HepG2 (cell line): ENCODE measurements around the gene CDH23. TPM values are rescaled to one million over a fixed set of nuclear protein-coding genes. Genes with fewer than 3 reads are reported as not detected.
A peak's percentile ranks its signal among the peaks of the same experiment; 100 is the strongest.

Source experiments
- EED ChIP-seq: sonication (generic); formaldehyde crosslinking; IDR thresholded peaks from 2 replicates; pipeline ENCODE4 v1.5.0; 2020; ENCODE audit warnings: mild to moderate bottlenecking, missing genetic modification reagents
- ETS1 ChIP-seq: sonication (generic); formaldehyde crosslinking; IDR thresholded peaks from 2 replicates; pipeline ENCODE4 v1.4.0; 2020; ENCODE audit warnings: missing genetic modification reagents
- FLYWCH1 ChIP-seq: sonication (generic); formaldehyde crosslinking; IDR thresholded peaks from 2 replicates; pipeline ENCODE4 v1.8.1; 2023; ENCODE audit warnings: mild to moderate bottlenecking, missing genetic modification reagents
- GLI4 ChIP-seq: sonication (generic); formaldehyde crosslinking; IDR thresholded peaks from 2 replicates; pipeline ENCODE4 v1.5.1; 2020; ENCODE audit warnings: missing genetic modification reagents, mild to moderate bottlenecking, moderate library complexity, borderline replicate concordance
- HCFC1 ChIP-seq: fragments of 150-350 bp; IDR thresholded peaks from 2 replicates; pipeline ENCODE4 v1.6.1; 2014; ENCODE audit warnings: low read depth, low read length
- HDAC2 ChIP-seq: sonication (generic); formaldehyde crosslinking; IDR thresholded peaks from 2 replicates; pipeline ENCODE4 v1.4.0; 2020; ENCODE audit warnings: missing genetic modification reagents
- JUN ChIP-seq: sonication (generic); formaldehyde crosslinking; IDR thresholded peaks from 2 replicates; pipeline ENCODE4 v1.4.0; 2020; ENCODE audit warnings: mild to moderate bottlenecking, missing genetic modification reagents
- MZF1 ChIP-seq: sonication (generic); formaldehyde crosslinking; IDR thresholded peaks from 2 replicates; pipeline ENCODE4 v1.8.1; 2023; ENCODE audit warnings: mild to moderate bottlenecking, missing genetic modification reagents, borderline replicate concordance
- NCOA2 ChIP-seq: sonication (generic); formaldehyde crosslinking; IDR thresholded peaks from 2 replicates; pipeline ENCODE4 v1.8.0; 2022; ENCODE audit warnings: inconsistent platforms
- NCOR1 ChIP-seq: fragments of 200-600 bp; sonication (generic); IDR thresholded peaks from 2 replicates; pipeline ENCODE4 v1.7.0; 2017; ENCODE audit warnings: antibody characterized with exemption, low read length, borderline replicate concordance
- NFKBIZ ChIP-seq: IDR thresholded peaks from 2 replicates; pipeline ENCODE4 v1.6.1; 2018; ENCODE audit warnings: missing genetic modification reagents, missing compliant biosample characterization
- PTBP1 ChIP-seq: fragments of 200-400 bp; formaldehyde crosslinking; IDR thresholded peaks from 2 replicates; pipeline ENCODE4 v1.6.1; 2018; ENCODE audit warnings: low read length, low read depth; ENCODE audit not compliant: poor library complexity, severe bottlenecking
- SALL2 ChIP-seq: sonication (generic); formaldehyde crosslinking; IDR thresholded peaks from 2 replicates; pipeline ENCODE4 v1.8.1; 2023; ENCODE audit warnings: mild to moderate bottlenecking, missing genetic modification reagents, inconsistent platforms
- SP4 ChIP-seq: sonication (generic); formaldehyde crosslinking; IDR thresholded peaks from 2 replicates; pipeline ENCODE4 v1.8.1; 2023; ENCODE audit warnings: mild to moderate bottlenecking, missing genetic modification reagents
- ZFP90 ChIP-seq: sonication (generic); formaldehyde crosslinking; IDR thresholded peaks from 2 replicates; pipeline ENCODE4 v1.8.0; 2022; ENCODE audit warnings: missing genetic modification reagents, mild to moderate bottlenecking, inconsistent platforms, borderline replicate concordance
- ZNF101 ChIP-seq: sonication (generic); formaldehyde crosslinking; IDR thresholded peaks from 2 replicates; pipeline ENCODE4 v1.4.0; 2020; ENCODE audit warnings: mild to moderate bottlenecking, low read depth, missing genetic modification reagents, borderline replicate concordance
- ZNF383 ChIP-seq: sonication (generic); formaldehyde crosslinking; IDR thresholded peaks from 2 replicates; pipeline ENCODE4 v1.4.0; 2020; ENCODE audit warnings: missing genetic modification reagents, mild to moderate bottlenecking, borderline replicate concordance
- ZNF569 ChIP-seq: sonication (generic); formaldehyde crosslinking; IDR thresholded peaks from 2 replicates; pipeline ENCODE4 v1.5.0; 2020; ENCODE audit warnings: mild to moderate bottlenecking, missing genetic modification reagents, moderate library complexity, borderline replicate concordance
- ZNF598 ChIP-seq: sonication (generic); formaldehyde crosslinking; IDR thresholded peaks from 2 replicates; pipeline ENCODE4 v1.5.1; 2020; ENCODE audit warnings: mild to moderate bottlenecking, missing genetic modification reagents, borderline replicate concordance
- ZNF737 ChIP-seq: sonication (generic); formaldehyde crosslinking; IDR thresholded peaks from 2 replicates; pipeline ENCODE4 v1.5.0; 2020; ENCODE audit warnings: missing genetic modification reagents, mild to moderate bottlenecking, borderline replicate concordance
- ZNF773 ChIP-seq: sonication (generic); formaldehyde crosslinking; IDR thresholded peaks from 2 replicates; pipeline ENCODE4 v1.4.0; 2020; ENCODE audit warnings: missing genetic modification reagents, borderline replicate concordance
- ZNF839 ChIP-seq: sonication (generic); formaldehyde crosslinking; IDR thresholded peaks from 2 replicates; pipeline ENCODE4 v1.4.0; 2020; ENCODE audit warnings: missing genetic modification reagents, mild to moderate bottlenecking, borderline replicate concordance
- polyA plus RNA-seq, 8 experiments: library from polyadenylated mRNA; depleted of rRNA in 3 of 8; stranded (reverse) in 7 of 8; unstranded in 1 of 8; fragments of >200 nt; fragmentation: Illumina TruSeq in 4 of 8; extraction: Trizol in 4 of 8; gene quantifications; 2 replicates each; pipeline versions ENCODE4 v1.2.1 to v1.2.3, GENCODE V29; 2011 to 2016; ENCODE audit warnings: low read depth in 4 of 8, missing spikeins in 1 of 8, mixed read lengths in 1 of 8; ENCODE audit not compliant: insufficient read depth in 1 of 8
- total RNA-seq, 5 experiments: library from RNA; depleted of rRNA; stranded (reverse); fragments of >200 nt; fragmentation: Illumina TruSeq; extraction: Trizol; gene quantifications; 2 replicates each; pipeline ENCODE4 v1.2.3, GENCODE V29; 2016; ENCODE audit warnings: low read depth in 1 of 5
- TF ChIP-seq, protein P1 (sequence below): sonication (generic); formaldehyde crosslinking; IDR thresholded peaks from 2 replicates; pipeline ENCODE4 v1.9.0; 2021; ENCODE audit warnings: mild to moderate bottlenecking, missing genetic modification reagents

Gene CDH23
- total and polyA plus RNA-seq, 2 of the 13 experiments (the other 11 are each of a cell fraction or from before 2014, with no cell fraction given) = 0.13 TPM; not detected in 1

GRCh38 chr10:71638822-71639719 lies 242.4 kb downstream of the CDH23 start (continued):
- TF ChIP-seq, protein P1, sequence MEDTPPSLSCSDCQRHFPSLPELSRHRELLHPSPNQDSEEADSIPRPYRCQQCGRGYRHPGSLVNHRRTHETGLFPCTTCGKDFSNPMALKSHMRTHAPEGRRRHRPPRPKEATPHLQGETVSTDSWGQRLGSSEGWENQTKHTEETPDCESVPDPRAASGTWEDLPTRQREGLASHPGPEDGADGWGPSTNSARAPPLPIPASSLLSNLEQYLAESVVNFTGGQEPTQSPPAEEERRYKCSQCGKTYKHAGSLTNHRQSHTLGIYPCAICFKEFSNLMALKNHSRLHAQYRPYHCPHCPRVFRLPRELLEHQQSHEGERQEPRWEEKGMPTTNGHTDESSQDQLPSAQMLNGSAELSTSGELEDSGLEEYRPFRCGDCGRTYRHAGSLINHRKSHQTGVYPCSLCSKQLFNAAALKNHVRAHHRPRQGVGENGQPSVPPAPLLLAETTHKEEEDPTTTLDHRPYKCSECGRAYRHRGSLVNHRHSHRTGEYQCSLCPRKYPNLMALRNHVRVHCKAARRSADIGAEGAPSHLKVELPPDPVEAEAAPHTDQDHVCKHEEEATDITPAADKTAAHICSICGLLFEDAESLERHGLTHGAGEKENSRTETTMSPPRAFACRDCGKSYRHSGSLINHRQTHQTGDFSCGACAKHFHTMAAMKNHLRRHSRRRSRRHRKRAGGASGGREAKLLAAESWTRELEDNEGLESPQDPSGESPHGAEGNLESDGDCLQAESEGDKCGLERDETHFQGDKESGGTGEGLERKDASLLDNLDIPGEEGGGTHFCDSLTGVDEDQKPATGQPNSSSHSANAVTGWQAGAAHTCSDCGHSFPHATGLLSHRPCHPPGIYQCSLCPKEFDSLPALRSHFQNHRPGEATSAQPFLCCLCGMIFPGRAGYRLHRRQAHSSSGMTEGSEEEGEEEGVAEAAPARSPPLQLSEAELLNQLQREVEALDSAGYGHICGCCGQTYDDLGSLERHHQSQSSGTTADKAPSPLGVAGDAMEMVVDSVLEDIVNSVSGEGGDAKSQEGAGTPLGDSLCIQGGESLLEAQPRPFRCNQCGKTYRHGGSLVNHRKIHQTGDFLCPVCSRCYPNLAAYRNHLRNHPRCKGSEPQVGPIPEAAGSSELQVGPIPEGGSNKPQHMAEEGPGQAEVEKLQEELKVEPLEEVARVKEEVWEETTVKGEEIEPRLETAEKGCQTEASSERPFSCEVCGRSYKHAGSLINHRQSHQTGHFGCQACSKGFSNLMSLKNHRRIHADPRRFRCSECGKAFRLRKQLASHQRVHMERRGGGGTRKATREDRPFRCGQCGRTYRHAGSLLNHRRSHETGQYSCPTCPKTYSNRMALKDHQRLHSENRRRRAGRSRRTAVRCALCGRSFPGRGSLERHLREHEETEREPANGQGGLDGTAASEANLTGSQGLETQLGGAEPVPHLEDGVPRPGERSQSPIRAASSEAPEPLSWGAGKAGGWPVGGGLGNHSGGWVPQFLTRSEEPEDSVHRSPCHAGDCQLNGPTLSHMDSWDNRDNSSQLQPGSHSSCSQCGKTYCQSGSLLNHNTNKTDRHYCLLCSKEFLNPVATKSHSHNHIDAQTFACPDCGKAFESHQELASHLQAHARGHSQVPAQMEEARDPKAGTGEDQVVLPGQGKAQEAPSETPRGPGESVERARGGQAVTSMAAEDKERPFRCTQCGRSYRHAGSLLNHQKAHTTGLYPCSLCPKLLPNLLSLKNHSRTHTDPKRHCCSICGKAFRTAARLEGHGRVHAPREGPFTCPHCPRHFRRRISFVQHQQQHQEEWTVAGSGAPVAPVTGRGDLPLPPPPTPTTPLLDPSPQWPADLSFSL (CRISPR knock-in tag) = no peak
- TF ChIP-seq ETS1 (no peak), FLYWCH1 (no peak), SP4 (CRISPR knock-in tag) (no peak), ZNF383 (CRISPR knock-in tag) (peak; percentile 81; the same call in 1 of the 2 replicates), ZFP90 (CRISPR knock-in tag) (no peak), JUN (CRISPR knock-in tag) (no peak), SALL2 (CRISPR knock-in tag) (no peak), GLI4 (CRISPR knock-in tag) (no peak), NCOA2 (CRISPR knock-in tag) (peak; percentile 60; the same call in 1 of the 2 replicates), ZNF737 (no peak), PTBP1 (no peak), EED (CRISPR knock-in tag) (no peak), ZNF598 (CRISPR knock-in tag) (no peak; the same call in 1 of the 2 replicates), MZF1 (CRISPR knock-in tag) (no peak), ZNF569 (no peak), ZNF839 (CRISPR knock-in tag) (no peak), NCOR1 (peak; percentile 45; the same call in 1 of the 2 replicates), HCFC1 (no peak), NFKBIZ (CRISPR knock-in tag) (no peak), HDAC2 (CRISPR knock-in tag) (no peak), ZNF773 (CRISPR knock-in tag) (peak; percentile 62; the same call in 1 of the 2 replicates), ZNF101 (CRISPR knock-in tag) (no peak; the same call in 1 of the 2 replicates)
